ENCODE data around the gene CDKAL1.

DNA sequence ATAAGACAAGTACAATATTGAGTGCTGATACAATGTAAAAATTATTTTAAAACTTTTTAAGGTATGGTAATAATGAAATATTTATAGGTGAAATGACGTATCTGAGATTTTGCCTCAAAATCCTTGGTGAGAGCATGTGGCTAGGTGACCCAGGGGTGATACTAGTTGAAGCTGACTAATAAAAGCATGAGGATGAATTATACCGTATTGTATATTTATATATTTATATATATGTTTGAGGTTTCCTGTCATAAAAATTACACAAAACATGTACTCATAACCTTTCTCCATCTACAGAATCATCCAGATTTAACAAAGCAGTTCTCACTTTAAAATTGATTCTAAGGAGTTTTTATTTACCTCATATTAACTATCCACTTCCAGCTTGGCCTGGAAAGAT, 358.1 kb downstream of the CDKAL1 start:
- TF ChIP-seq TARDBP (IDR thresholded peaks at IDR 0.05) (no peak), SUZ12 (IDR thresholded peaks at IDR 0.05) (no peak), LEF1 (IDR thresholded peaks at IDR 0.05; ENCODE audit: borderline replicate concordance) (no peak), FOXK2 (IDR thresholded peaks at IDR 0.05) (no peak), FOXM1 (IDR thresholded peaks at IDR 0.05; ENCODE audit: borderline replicate concordance) (no peak)
